Astrocyte of the spinal cord (primary cell): ENCODE data around the gene DSCAML1.

Experiments
- DNase-seq: peaks from one replicate; pipeline ENCODE4 v3.0.0; 2011; ENCODE audit warnings: low read depth, low spot score
- H3K4me3 ChIP-seq: 2 replicates; pipeline ENCODE4 v1.5.1; 2011; ENCODE audit warnings: low read depth, mild to moderate bottlenecking, low read length, moderate library complexity
- in situ Hi-C: cut with HindIII; loops from 2 replicates; pipeline ENCODE4 v1.10.0; 2017; ENCODE audit warnings: low sequenced_read_pairs
- TF ChIP-seq, protein P1 (sequence below): IDR thresholded peaks from 2 replicates; pipeline ENCODE4 v1.5.1; 2012; ENCODE audit warnings: low read depth, mild to moderate bottlenecking, low read length, inconsistent platforms

DSCAML1 gene

DNA sequence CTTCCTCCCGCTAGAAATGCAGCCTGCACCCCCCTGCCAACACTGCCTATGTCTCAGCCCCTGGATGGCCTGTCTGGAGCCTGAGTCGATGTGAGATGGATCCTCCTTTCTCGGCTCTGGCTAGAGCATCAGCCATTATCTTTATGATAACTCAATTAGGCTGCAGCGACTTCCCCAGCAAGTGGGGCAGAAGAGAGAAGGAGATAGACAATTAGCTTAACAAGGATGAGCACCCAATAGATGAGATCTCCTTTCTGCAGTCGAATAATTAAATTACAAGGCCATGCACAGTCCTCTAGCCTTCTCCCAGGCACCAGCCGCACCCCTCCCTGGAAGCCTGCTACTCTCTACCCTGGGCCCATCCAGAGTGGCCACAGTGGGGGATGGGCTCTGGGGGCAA is 290.0 kb downstream of the DSCAML1 start:
- in situ Hi-C loops = no loop called here
- TF ChIP-seq, protein P1, sequence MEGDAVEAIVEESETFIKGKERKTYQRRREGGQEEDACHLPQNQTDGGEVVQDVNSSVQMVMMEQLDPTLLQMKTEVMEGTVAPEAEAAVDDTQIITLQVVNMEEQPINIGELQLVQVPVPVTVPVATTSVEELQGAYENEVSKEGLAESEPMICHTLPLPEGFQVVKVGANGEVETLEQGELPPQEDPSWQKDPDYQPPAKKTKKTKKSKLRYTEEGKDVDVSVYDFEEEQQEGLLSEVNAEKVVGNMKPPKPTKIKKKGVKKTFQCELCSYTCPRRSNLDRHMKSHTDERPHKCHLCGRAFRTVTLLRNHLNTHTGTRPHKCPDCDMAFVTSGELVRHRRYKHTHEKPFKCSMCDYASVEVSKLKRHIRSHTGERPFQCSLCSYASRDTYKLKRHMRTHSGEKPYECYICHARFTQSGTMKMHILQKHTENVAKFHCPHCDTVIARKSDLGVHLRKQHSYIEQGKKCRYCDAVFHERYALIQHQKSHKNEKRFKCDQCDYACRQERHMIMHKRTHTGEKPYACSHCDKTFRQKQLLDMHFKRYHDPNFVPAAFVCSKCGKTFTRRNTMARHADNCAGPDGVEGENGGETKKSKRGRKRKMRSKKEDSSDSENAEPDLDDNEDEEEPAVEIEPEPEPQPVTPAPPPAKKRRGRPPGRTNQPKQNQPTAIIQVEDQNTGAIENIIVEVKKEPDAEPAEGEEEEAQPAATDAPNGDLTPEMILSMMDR = no peak
- no peak overlapping the region for H3K4me3 ChIP-seq
- no peak for DNase-seq

DNA sequence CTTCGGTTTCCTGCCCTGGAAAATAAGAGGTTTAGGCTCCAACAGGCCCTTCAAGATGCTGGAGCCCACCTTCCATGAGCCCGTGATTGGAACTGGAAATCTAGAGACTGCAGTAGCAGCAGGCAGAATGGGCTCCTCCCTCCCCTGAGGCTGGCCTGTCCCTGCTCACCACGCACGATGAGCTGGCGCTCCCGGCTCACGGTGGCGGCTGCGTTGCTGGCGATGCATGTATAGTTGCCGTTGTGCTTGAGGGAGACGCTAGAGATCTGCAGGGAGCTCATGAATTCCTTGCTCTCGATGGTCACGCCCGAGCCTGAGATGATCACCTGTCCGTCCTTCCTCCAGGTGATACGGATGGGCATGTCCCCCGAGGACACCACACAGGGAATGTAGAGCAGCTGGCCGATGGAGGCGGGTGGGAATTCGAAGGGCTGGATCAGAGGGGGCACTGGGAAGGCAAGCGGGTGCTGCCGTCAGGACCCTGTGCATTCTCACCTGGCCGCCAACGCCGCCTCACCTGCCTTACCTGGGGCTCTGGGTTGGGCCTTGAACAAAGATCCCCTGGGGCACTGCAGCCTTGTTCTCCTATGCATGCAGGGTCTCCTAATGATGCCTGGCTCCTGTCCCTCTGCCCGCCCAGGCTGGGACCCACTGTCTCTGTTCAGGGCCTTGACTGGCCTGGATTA is 291.6 kb downstream of the DSCAML1 start:
- TF ChIP-seq, protein P1 = no peak
- in situ Hi-C loops = no loop called here
- DNase-seq = no peak
- no peak overlapping the region for H3K4me3 ChIP-seq

DNA sequence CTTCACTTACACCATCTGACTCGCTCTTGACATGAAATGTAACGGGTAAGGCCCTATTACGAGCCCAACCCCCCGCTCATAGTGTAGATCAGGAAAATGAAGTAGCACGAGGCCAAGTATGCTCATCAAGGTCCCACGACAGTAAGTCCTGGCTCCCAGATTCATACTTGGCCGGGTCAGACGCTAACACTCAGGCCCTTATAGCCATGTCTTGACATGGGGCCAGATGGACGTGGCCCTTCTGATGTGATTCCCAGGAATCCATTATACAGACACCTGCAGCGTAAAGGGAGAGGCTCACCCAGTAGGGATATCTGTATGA is 294.3 kb downstream of the DSCAML1 start:
- no peak overlapping the region for H3K4me3 ChIP-seq

DNA sequence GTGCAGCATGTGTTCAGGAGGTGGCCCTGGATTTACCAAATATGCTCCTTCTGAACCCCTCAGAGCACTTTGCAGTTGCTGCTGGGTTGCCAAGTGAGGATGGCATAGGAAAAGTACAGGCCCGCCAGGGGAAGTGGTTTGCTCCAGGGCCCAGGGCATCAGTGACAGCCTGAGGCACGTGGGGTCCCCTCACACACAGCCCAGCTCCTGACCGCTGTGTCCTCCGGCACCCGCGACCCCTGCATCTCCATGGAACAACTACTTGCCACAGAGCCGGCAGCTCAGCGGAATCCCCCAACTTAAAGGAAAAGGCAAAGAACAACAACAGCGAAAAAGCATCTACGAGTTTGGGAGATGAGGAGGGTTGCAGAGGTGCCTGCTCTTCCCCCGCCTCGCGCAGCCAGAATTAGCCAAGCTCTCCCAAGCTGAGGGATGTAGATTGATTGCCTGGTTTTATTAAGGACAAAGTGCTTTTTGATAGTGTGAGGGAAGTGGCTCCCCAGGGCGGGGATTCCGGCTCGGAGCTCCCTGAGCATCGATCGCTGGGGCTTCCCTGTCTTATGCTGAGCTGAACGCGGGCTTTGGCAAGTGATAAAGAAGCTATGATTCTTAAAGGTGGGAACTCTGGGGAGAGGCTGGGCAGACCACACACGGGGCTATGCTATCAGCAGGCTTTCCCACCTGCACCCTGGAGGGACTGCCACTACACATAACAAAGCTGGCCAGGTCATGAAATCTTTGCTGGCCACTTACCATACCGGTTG is 294.8 kb downstream of the DSCAML1 start:
- in situ Hi-C loops = no loop called here

More for the DNA sequence above, 294.3 kb downstream of the DSCAML1 start:
- DNase-seq = no peak
- TF ChIP-seq, protein P1 = no peak
- in situ Hi-C loops = no loop called here

DNA sequence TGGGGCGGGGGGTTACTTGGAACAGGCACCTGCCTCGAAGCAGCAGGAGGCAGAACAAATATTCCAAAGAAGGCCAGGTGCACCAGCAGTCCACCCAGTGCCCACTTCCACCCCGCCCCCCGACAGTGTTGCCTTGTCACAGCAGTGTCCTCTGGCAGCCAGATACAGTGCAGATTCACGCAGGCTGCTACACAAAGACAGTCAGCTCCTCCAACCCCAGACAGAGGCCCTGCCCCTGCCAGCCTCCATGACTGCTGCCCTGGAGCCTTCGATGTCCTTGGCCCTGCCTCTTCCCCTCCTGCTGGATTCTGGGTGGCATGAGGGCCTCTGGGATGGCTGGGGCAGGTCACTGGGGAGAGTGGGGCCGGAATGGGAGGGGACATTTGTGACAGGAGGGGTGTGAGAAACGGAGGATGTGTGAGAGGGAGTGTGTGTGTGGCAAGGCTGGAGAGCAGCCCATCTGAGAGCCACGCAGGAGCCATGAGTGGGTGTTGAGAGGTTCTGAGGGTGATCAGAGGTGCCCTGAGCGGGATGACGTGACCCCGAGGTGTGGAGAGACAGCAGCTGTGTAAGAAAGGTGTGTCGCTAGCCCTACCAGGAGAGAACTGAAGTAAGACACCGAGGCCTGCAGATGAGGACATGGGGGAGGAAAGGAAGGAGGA is 295.6 kb downstream of the DSCAML1 start:
- in situ Hi-C loops = no loop called here
- TF ChIP-seq, protein P1 = no peak
- DNase-seq = no peak
- no peak overlapping the region for H3K4me3 ChIP-seq

More for the DNA sequence above, 294.8 kb downstream of the DSCAML1 start:
- TF ChIP-seq, protein P1 = no peak
- no peak for DNase-seq
- no peak overlapping the region for H3K4me3 ChIP-seq

DNA sequence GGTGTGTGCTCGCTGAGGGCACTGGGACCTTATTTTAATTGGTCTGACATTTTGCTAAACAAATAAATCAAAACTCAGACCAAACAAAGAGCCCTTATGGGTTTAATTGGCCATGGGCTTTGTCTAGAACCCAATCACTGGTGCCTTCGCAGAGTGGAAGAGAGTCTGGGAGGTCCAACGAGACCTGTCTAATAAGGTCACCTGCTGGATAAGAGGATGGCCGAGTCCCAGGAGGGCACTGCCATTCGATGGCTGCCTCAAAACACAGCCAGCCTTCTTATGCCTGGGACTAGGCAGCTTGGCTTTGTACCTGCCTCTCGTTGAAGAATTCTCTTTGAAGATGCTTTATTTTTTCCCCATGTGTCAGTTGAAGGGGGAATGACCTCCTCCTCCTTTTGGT is 298.2 kb downstream of the DSCAML1 start:
- no peak for DNase-seq
- TF ChIP-seq, protein P1 = no peak
- H3K4me3 ChIP-seq = no peak overlapping the region
- in situ Hi-C loops = no loop called here
